Right renal cortex interstitium (tissue), 3 donors: ENCODE measurements around the gene SRPK3. TPM values are rescaled to one million over a fixed set of nuclear protein-coding genes. Genes with fewer than 3 reads are reported as not detected.
"Not testable (repeated sequence)": the region's sequence is repeated elsewhere in the genome, so short reads cannot be mapped to it uniquely, and the experiment has no call there.

Experiments used
- DNase-seq, 3 donors: peaks; one replicate each; pipeline ENCODE4 v3.0.0-alpha.2; 2013; ENCODE audit warnings: low read depth in 3 of 3, low spot score in 2 of 3
- polyA plus RNA-seq, 3 donors: library from polyadenylated mRNA; unstranded; fragments of 120-200 nt; gene quantifications; one replicate each; pipeline ENCODE4 v1.2.1, GENCODE V29; 2013; ENCODE audit not compliant: insufficient read length in 3 of 3

Gene SRPK3, protein sequence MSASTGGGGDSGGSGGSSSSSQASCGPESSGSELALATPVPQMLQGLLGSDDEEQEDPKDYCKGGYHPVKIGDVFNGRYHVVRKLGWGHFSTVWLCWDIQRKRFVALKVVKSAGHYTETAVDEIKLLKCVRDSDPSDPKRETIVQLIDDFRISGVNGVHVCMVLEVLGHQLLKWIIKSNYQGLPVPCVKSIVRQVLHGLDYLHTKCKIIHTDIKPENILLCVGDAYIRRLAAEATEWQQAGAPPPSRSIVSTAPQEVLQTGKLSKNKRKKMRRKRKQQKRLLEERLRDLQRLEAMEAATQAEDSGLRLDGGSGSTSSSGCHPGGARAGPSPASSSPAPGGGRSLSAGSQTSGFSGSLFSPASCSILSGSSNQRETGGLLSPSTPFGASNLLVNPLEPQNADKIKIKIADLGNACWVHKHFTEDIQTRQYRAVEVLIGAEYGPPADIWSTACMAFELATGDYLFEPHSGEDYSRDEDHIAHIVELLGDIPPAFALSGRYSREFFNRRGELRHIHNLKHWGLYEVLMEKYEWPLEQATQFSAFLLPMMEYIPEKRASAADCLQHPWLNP
- polyA plus RNA-seq, result under 1 TPM; 0.55 to 0.78 (median 0.72) TPM

GRCh38 chrX:153780678-153781427, at the start of gene SRPK3:
SRPK3 (plus strand) TSS chrX:153781041; CDS start chrX:153781087, 46 bp downstream.
- DNase-seq, result no peak

GRCh38 chrX:153731117-153731844, 49.6 kb upstream of the SRPK3 start:
- DNase-seq, result no peak

DNA sequence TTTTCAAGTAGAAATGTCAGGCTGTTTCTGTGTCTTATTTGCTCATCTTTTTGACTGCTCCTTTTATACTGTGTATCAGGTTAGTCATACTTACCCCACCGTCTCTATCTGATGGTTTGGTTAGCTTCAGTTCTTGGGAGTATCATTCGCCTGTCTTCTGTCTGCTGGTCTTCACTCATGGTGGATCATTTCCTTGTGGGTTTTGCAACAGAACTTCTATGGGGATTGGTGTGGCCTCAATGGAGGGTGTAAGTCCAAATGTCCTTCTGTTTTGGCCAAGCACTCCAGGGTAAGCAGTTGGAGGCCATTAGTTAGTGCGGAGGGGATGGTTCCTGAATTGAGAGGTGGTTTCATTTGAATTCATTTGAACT, 49.0 kb upstream of the SRPK3 start:
- DNase-seq, result no peak

- DNase-seq, result no peak
These were observed 48.4 kb upstream of the SRPK3 start for GRCh38 chrX:153732401-153732800.

- DNase-seq, result no peak
These were observed 47.1 kb upstream of the SRPK3 start for GRCh38 chrX:153733651-153734240.

DNA sequence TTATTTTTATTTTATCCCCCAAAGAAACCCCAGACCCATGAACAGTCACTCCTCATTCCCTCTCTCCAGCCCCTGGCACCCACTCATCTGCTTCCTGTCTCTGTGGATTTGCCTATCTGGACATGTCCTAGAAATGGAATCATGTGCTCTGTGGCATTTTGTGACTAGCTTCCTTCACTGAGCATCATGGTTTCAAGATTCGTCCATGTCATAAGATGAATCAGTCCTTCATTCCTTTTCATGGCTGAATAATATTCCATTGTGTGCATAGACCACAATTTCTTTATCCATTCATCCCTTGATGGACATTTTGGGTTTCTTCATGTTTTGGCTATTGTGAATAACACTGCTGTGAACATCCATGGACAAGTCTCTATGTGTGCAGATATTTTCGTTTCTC, 46.0 kb upstream of the SRPK3 start:
- DNase-seq, result no peak

- no peak for DNase-seq
These were observed 45.6 kb upstream of the SRPK3 start for GRCh38 chrX:153735274-153735673.

DNA sequence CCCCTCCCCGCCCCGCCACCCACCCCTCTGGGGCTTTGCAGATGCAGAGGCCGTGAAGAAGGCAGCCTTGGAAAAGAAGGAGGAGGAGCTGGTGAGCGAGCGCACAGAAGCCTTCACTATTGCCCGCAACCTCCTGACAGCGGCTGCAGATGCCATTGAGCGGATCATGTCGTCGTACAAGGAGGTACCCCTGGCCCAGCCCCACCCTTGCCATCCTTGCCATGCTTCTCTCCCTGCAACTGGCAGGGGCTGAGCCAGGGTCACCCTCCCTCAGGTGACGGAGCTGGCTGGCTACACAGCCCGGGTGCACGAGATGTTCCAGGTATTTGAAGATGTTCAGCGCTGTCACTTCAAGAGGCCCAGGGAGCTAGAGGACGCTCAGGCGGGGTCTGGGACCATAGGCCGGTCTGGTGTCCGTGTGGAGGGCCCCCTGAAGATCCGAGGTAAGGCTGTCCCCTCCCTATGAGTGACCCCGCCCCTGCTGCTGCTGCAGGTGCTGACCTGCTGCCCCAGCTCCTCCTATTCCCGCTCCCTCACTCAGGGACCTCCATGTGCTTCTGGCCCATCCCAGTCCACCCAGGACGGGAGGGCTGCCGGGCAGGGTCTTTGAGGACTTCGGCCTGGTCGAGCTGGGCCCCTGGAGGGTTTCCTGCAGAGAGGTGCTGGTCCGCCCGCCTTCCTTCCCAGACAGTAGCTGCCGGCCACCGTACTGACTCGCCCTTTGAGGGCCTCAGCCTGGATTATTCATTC, 44.6 kb upstream of the SRPK3 start:
- DNase-seq, result no peak

DNA sequence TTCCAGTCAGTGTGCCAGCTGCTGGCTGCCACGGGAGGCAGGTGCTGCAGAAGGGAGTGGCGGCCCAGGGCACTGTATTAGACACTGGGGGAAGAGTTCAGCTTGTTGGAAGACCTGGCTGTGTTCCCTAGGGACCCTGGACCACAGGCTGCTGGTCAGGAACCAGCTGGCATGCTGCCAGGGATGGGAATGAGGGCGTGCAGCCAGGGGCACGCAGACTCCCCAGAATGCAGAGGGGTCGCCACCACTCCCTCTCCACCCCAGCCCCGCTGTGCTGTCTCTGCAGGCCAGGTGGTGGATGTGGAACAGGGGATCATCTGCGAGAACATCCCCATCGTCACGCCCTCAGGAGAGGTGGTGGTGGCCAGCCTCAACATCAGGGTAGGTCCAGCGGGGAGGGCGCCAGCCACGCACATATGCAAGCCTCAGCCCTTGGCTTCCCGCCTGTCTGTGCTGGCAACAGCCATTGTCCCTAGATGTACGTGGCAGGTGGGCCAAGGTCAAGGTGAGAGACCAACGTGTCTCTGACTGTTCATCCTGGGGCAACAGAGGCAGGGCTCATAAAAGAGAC, 43.9 kb upstream of the SRPK3 start:
- DNase-seq, result no peak

GRCh38 chrX:153738056-153738605, 42.7 kb upstream of the SRPK3 start:
- no peak for DNase-seq

- no peak for DNase-seq
These were observed 40.9 kb upstream of the SRPK3 start for GRCh38 chrX:153739754-153740486.

DNA sequence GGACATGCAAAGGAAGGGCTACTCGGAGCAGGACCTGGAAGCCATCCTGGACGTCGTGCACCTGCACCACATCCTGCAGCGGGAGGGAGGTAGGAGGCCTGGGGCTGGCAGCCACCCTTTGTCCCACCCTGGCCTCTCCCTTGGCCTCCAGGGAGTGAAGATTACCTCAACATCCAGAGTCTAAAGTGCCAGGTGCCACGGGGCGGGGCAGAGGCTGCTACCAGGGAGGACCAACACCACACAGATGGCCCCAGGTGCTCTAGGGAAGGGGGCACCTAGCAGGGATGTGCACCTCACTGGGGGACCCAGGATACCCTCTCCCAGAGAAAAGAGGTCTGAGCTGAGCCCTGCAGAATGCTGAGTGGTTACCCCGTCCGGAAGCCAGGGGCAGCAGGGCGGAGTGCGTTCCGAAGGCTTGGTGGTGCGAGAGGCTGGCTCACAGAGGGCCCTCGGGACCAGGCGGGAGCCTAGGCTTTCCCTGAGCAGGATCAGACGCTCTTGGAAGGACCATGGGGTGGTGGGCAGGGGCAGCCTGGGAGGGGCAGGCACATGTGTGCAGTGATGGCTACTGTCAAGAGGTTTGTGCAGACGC, 40.1 kb upstream of the SRPK3 start:
- DNase-seq, result no peak

- no peak for DNase-seq
These were observed 39.4 kb upstream of the SRPK3 start for GRCh38 chrX:153741446-153741845.

DNA sequence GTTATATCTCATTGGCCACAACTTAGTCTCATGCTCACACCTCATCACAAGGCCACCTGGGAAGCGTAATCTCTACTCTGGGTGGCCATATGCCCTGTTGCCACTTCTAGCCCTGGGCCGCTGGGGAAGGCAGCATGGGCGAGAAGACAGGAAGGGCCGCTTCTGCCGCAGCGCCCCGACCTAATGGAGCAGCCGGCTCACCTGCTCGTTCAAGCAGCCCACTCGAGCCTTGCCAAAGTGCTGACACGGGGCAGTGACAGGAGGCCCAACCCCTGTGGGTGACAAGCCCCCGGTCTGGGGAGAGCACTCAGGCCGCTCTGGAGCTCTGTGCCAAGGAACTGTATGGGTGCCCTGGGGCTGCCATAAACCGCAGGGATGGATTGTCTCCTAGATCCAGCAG, 38.7 kb upstream of the SRPK3 start:
- DNase-seq, result not testable (repeated sequence)

DNA sequence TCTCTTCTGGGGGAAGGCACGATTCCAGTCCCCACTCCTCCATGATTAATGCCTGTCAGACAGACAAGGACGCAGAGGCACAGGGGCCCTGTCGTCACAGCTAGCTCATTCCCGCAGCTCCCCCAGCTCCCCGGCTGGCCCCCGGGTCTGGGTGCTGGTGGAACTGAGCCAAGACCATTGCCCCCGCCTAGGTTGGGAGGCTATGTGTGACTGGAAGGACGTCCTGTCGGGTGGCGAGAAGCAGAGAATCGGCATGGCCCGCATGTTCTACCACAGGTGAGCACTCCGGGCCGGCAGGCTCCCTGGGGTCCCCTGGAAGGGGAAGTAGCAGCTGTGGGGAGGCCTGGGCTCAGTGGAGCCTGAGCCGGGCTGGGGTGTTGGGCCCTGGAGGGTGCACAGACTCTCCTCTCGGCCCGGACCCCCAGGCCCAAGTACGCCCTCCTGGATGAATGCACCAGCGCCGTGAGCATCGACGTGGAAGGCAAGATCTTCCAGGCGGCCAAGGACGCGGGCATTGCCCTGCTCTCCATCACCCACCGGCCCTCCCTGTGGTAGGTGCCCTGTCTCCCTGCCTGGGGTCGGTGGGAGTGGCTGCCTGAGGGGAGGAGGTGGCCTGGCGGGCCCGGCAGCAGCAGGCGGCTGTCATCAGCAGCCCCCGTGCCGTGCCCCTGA, 37.9 kb upstream of the SRPK3 start:
- not testable (repeated sequence) for DNase-seq

DNA sequence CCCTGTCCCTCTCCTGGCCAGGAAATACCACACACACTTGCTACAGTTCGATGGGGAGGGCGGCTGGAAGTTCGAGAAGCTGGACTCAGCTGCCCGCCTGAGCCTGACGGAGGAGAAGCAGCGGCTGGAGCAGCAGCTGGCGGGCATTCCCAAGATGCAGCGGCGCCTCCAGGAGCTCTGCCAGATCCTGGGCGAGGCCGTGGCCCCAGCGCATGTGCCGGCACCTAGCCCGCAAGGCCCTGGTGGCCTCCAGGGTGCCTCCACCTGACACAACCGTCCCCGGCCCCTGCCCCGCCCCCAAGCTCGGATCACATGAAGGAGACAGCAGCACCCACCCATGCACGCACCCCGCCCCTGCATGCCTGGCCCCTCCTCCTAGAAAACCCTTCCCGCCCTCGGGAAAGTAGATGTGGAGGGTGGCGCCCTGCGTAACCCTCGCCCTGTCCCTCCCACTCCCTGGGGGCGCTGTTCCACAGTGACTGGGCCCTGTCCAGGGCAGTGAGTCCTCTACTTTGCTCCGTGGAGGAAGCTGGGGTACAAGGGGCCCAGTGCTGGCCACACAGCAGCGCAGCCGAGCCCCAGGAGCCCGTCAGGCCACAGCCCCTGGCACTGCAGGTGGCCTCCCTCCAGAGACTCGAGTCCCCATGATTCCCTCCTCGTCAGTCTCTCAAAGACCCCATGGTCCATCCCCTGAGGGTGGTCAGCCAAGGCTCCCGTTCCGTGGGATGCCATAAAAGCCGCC, 37.2 kb upstream of the SRPK3 start:
- not testable (repeated sequence) for DNase-seq
